Activated naive CD4-positive, alpha-beta T cell treated with anti-CD3 and anti-CD28 coated beads, Interleukin-2, amount 10 ng/mL, durations not matched to agents 7 days and 5 days (primary cell): Measurements from ENCODE around the gene PRR19.
"Not testable (repeated sequence)": the region's sequence is repeated elsewhere in the genome, so short reads cannot be mapped to it uniquely, and the experiment has no call there.

ENCODE experiments used
- CTCF ChIA-PET: fragments of 350-600 bp; sonication (Branson Sonifier 250); formaldehyde crosslinking; loops from one replicate; lab custom pipeline; 2021; ENCODE audit warnings: antibody characterized with exemption; lab: Charles Lee
- DNase-seq: peaks from one replicate; pipeline ENCODE4 v3.0.0-alpha.2; 2020
- H3K27ac Mint-ChIP-seq: one replicate; pipeline ENCODE4 v1.8.0; 2021; ENCODE audit warnings: mild to moderate bottlenecking, moderate library complexity, mixed read lengths
- H3K27me3 Mint-ChIP-seq: one replicate; pipeline ENCODE4 v1.8.0; 2021; ENCODE audit warnings: mild to moderate bottlenecking, mixed read lengths
- H3K36me3 Mint-ChIP-seq: one replicate; pipeline ENCODE4 v1.8.0; 2021; ENCODE audit warnings: mixed read lengths
- H3K4me1 Mint-ChIP-seq: one replicate; pipeline ENCODE4 v1.8.0; 2021; ENCODE audit warnings: mixed read lengths
- H3K4me3 Mint-ChIP-seq: one replicate; pipeline ENCODE4 v1.8.0; 2021; ENCODE audit warnings: mild to moderate bottlenecking, moderate library complexity, mixed read lengths
- H3K9me3 Mint-ChIP-seq: one replicate; pipeline ENCODE4 v1.8.0; 2021; ENCODE audit warnings: mixed read lengths

PRR19 gene

DNA sequence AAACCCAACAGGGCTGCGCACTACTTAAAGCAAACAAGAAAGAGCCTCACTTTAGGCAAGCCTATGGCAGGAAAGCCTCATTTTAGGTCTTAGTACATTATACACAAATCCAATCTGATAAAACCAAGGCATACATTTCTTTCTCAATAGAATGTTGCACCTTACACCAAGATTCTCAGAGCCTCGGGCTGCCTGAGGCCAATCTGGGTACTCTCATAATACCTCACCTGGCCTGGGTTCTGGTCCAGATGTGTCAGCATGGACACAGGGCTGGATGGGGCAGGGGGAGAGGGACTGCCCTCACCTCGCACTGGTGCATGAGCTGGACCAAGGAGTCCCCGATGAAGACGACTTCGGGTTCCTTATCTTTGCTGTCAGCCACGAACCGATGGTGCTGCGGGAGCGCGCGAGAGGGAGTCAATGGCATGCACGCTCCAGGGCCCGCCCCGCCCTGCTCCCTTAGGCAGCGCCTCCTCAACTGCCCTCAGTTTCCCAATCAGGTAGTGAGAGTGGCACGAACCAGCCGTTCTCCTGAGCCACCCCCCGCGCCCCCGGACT lies at the start of gene PRR19:
Gene PRR19 (plus strand): TSS at position 487 of the 558 bp plus-strand sequence. CDS start 7,453 bp downstream, outside the sequence.
- peak; percentile 40 for DNase-seq
- Mint-ChIP-seq H3K36me3 (peaks cover 4% of the 10 kb centered on the region), H3K27ac (peak within 1 kb of the TSS; percentile 89), H3K27me3 (peaks cover 15% of the 10 kb centered on the region), H3K4me3 (peak within 1 kb of the TSS; percentile 88), H3K4me1 (peaks cover 26% of the 10 kb centered on the region), H3K9me3 (no peaks in the 10 kb centered on the region)
- CTCF ChIA-PET, result interaction anchor here (1.3 kb wide), 1 partner anchor 193 kb away, joined by 6 read pairs; no protein-coding TSS in a partner anchor

DNA sequence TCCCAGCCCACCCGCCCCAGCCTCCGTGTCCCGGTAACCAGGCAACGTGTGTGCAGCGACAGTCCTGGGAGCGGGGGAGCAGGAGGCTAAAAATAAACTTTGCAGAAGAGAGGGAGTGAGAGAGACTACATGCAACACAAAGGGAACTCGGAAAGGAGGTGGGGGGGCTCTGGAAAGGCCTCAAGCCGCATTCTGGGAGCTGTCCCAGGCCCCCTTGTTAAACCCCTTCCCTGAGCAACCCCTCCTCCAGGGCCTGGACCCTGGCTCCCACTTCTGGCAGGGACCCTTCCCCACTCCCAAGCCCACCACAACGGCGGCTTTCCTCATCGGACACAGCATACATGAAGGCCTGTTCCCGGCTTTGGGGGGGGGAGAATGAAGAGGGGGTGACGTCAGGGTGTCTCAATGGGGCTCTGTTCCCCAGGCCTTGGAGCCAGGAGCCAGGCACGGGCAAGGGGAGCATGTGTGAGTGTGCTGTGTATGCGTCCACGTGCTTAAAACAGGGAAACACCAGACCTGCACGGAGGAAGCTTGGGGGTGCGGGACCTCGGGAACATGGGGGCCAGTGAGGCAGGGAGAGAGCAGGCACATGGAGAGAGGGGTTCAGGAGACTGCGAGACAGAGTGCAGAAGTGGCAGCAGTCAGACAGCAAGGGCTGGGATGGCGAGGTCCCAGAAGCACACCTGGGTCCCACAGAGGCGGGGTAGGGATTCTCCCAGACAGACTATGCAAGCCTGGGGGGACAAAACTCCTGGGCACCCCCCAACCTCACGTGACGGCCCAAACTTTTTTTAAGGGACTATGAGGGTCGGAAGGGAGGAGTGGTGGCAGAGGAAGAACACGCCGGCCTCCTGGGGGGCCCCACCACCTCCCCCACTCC lies 49.3 kb upstream of the PRR19 start:
- Mint-ChIP-seq H3K4me1 (peaks cover 41% of the 10 kb centered on the region), H3K27ac (peak overlapping the region; percentile 94), H3K27me3 (peaks cover 23% of the 10 kb centered on the region), H3K9me3 (no peaks in the 10 kb centered on the region), H3K4me3 (peak overlapping the region; percentile 87), H3K36me3 (peaks cover 13% of the 10 kb centered on the region)
- CTCF ChIA-PET, result interaction anchor here (1.6 to 3.3 kb wide), 2 partner anchors 10 to 27 kb away, joined by 4 to 18 read pairs; partner anchors contain the start of gene GSK3A
- DNase-seq, result no peak

- Mint-ChIP-seq H3K36me3 (peaks cover 13% of the 10 kb centered on the region), H3K9me3 (no peaks in the 10 kb centered on the region), H3K4me3 (peak overlapping the region; percentile 87), H3K27ac (peak overlapping the region; percentile 94), H3K4me1 (peaks cover 41% of the 10 kb centered on the region), H3K27me3 (peaks cover 32% of the 10 kb centered on the region)
- CTCF ChIA-PET, result no interaction called here
- peak; percentile 80 for DNase-seq
Observed at GRCh38 chr19:42253245-42254088, 48.5 kb upstream of the PRR19 start.

- CTCF ChIA-PET, result no interaction called here
- peaks cover 41% of the 10 kb centered on the region for H3K4me1 Mint-ChIP-seq
- H3K4me3 Mint-ChIP-seq, result peak overlapping the region; percentile 77
- H3K27ac Mint-ChIP-seq, result peak overlapping the region; percentile 85
- peaks cover 38% of the 10 kb centered on the region for H3K27me3 Mint-ChIP-seq
- H3K36me3 Mint-ChIP-seq, result peaks cover 13% of the 10 kb centered on the region
- DNase-seq, result peak; percentile 87
- no peaks in the 10 kb centered on the region for H3K9me3 Mint-ChIP-seq
Observed at GRCh38 chr19:42254089-42254849, 47.7 kb upstream of the PRR19 start.

DNA sequence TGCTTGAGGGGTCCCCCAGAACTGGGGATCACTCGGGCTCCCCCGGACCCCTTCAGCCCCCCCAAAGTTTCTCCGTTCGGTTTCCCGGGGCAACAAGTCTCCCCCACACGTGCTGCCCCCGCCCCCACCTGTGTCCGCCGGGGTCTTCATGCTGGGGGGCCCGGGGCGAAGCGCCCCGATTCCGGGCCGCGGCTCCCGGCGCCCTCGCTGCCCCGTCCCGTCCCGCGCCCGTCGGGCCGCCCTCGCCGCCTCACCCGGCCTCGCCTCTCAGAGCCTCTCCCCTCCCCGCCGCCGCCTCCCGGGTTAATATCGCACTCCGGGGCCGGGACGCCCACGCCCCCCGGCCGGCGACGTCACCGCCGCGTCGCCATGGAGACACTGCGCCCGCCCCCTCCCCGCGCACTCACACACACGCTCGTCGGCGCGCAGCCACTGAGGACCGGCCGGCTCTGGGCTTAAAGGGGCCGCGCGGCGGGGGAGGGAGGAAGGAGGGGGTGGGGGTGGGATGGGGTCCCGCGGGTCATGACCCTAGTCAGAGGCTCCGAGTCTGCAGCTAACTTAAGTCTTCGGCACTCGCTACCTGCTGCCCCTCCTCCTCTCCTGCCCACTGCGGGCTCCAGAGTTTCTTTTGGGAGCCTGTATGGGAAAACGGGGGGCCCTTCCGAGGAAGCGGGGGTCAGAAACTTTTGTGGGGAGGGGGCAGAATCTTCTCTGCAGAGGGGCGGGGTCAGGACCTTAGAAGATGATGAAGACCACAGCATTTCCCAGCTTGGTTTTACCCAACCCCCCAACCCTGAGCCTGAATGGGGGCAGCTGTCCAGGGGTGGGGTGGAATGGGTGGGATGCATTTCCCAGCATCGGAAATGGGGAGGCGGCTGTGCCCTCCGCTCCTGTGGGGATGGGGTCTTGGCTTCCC lies 46.8 kb upstream of the PRR19 start, which contains the start of gene ERF:
Gene ERF (minus strand): TSS at position 279 of the 916 bp plus-strand sequence. CDS start 129 bp downstream, at position 150.
- H3K4me1 Mint-ChIP-seq, result peaks cover 37% of the 10 kb centered on the region
- peak within 1 kb of the TSS; percentile 85 for H3K27ac Mint-ChIP-seq
- CTCF ChIA-PET, result interaction anchor here (1.1 to 1.4 kb wide), 3 partner anchors 23 to 41 kb away, joined by 3 to 4 read pairs (median 3); no protein-coding TSS in a partner anchor

GRCh38 chr19:42255766-42256745 lies 45.9 kb upstream of the PRR19 start:
- peaks cover 8% of the 10 kb centered on the region for H3K36me3 Mint-ChIP-seq
- peaks cover 28% of the 10 kb centered on the region for H3K4me1 Mint-ChIP-seq
- H3K4me3 Mint-ChIP-seq, result peak overlapping the region; percentile 77
- H3K27ac Mint-ChIP-seq, result peak overlapping the region; percentile 68
- DNase-seq, result peak; percentile 41
- H3K27me3 Mint-ChIP-seq, result peaks cover 40% of the 10 kb centered on the region
- H3K9me3 Mint-ChIP-seq, result no peaks in the 10 kb centered on the region
- CTCF ChIA-PET, result interaction anchor here (1.1 to 1.4 kb wide), 3 partner anchors 22 to 40 kb away, joined by 3 to 4 read pairs (median 3); no protein-coding TSS in a partner anchor

More for the DNA sequence above, 46.8 kb upstream of the PRR19 start, which contains the start of gene ERF:
- peak; percentile 93 for DNase-seq
- Mint-ChIP-seq H3K9me3 (no peaks in the 10 kb centered on the region), H3K4me3 (peak within 1 kb of the TSS; percentile 77), H3K36me3 (peaks cover 9% of the 10 kb centered on the region), H3K27me3 (peaks cover 40% of the 10 kb centered on the region)

GRCh38 chr19:42257842-42258241 lies 44.1 kb upstream of the PRR19 start:
- Mint-ChIP-seq H3K27me3 (peaks cover 55% of the 10 kb centered on the region), H3K4me1 (peaks cover 12% of the 10 kb centered on the region)
- H3K4me3 Mint-ChIP-seq, H3K9me3 Mint-ChIP-seq, DNase-seq, H3K36me3 Mint-ChIP-seq, H3K27ac Mint-ChIP-seq: not testable (repeated sequence)
- CTCF ChIA-PET, result interaction anchor here (1.9 kb wide), 1 partner anchor 22 kb away, joined by 4 read pairs; no protein-coding TSS in a partner anchor

DNA sequence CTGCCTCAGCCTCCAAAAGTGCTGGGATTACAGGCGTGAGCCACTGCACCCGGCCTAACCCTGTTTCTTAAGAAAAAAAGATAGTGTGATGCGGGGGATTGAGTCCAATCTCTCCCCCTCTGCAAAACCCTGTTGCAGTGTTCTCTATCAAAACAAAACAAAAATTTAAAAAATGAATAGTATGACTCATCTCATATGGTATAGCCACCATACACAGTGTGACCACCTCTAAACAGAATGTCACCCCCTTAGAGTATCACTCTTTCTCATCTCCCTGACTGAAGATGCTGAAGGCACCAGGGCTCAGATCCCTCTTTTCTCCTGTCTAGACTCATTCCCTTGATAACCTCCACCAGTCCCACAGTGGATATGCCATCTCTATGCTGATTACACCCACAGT lies 40.2 kb upstream of the PRR19 start:
- DNase-seq, result no peak
- CTCF ChIA-PET, result interaction anchor here (1.0 kb wide), 1 partner anchor 129 kb away, joined by 3 read pairs; no protein-coding TSS in a partner anchor
- Mint-ChIP-seq H3K27me3 (peaks cover 41% of the 10 kb centered on the region), H3K27ac (no peak overlapping the region), H3K9me3 (no peaks in the 10 kb centered on the region), H3K4me1 (peaks cover under 1% of the 10 kb centered on the region), H3K4me3 (no peak overlapping the region), H3K36me3 (no peaks in the 10 kb centered on the region)

- H3K27ac Mint-ChIP-seq, H3K9me3 Mint-ChIP-seq, H3K36me3 Mint-ChIP-seq, CTCF ChIA-PET, DNase-seq: not testable (repeated sequence)
- H3K4me3 Mint-ChIP-seq, result peak overlapping the region; percentile 13
- H3K27me3 Mint-ChIP-seq, result peaks cover 16% of the 10 kb centered on the region
- H3K4me1 Mint-ChIP-seq, result peaks cover 25% of the 10 kb centered on the region
Observed at GRCh38 chr19:42266105-42266504, 35.8 kb upstream of the PRR19 start.

- DNase-seq, CTCF ChIA-PET, H3K9me3 Mint-ChIP-seq, H3K36me3 Mint-ChIP-seq, H3K27ac Mint-ChIP-seq, H3K27me3 Mint-ChIP-seq, H3K4me3 Mint-ChIP-seq: not testable (repeated sequence)
- H3K4me1 Mint-ChIP-seq, result peaks cover 31% of the 10 kb centered on the region
Observed at GRCh38 chr19:42266928-42267603, 34.9 kb upstream of the PRR19 start.

DNA sequence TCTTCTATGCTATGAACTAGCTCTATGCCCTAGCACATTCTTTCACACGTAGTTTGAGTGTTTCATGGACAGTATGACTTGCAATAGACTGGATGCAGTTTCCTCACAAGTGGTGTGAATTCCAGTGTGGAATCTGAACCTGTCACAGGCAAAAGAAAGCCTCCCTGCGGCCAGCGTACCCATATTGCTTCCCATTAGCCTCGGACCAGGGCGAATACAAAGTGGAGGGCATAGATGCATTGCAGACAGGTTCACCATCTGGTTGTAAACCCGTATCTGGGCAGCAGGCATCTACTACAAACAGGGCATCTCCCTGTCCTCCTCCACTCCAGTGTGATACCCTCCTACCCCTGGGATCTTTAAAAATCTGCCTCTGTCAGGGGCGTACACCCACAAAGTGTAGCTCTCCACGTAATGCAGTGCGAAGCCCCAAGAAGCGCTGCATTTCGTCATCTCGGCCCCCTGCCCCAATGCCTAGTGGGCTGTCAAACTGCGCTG lies 34.2 kb upstream of the PRR19 start:
- CTCF ChIA-PET, result interaction anchor here (0.6 kb wide), 1 partner anchor 87 kb away, joined by 3 read pairs; no protein-coding TSS in a partner anchor
- H3K4me1 Mint-ChIP-seq, result peaks cover 31% of the 10 kb centered on the region
- H3K27ac Mint-ChIP-seq, result no peak overlapping the region
- H3K9me3 Mint-ChIP-seq, result no peaks in the 10 kb centered on the region
- DNase-seq, result no peak
- H3K4me3 Mint-ChIP-seq, result no peak overlapping the region
- H3K36me3 Mint-ChIP-seq, result peaks cover 10% of the 10 kb centered on the region
- H3K27me3 Mint-ChIP-seq, result peaks cover 2% of the 10 kb centered on the region
